SK-N-SH (cell line): ENCODE results near the gene ARTN. TPM values are rescaled to one million over a fixed set of nuclear protein-coding genes. Genes with fewer than 3 reads are reported as not detected.

Experiments used
- CTCF ChIA-PET: fragments of 300-600, 350-600 bp; formaldehyde crosslinking; extraction: SDS; loops from one replicate; lab custom pipeline; 2021; lab: Yijun Ruan, JAX
- POLR2A ChIA-PET: fragments of 350-600 bp; sonication (Branson Sonifier 250); formaldehyde crosslinking; extraction: SDS; loops from one replicate; lab custom pipeline; 2020; ENCODE audit warnings: antibody characterized with exemption, inconsistent platforms; lab: Yijun Ruan, JAX
- DNase-seq: peaks from one replicate; pipeline ENCODE4 v3.0.0; 2012
- H2AFZ ChIP-seq: fragments of 200-600 bp; sonication (generic); 2 replicates; pipeline ENCODE4 v1.8.1; 2016; ENCODE audit warnings: antibody characterized with exemption, mild to moderate bottlenecking, low read depth
- H3F3A ChIP-seq: fragments of 200-600 bp; sonication (generic); replicated peaks from 2 replicates; pipeline ENCODE3; 2016; ENCODE audit warnings: antibody characterized with exemption, mild to moderate bottlenecking; ENCODE audit not compliant: insufficient read depth
- H3K27ac ChIP-seq, 2 experiments: fragments of 200-500 bp in 1 of 2; fragments of 200-600 bp in 1 of 2; sonication (Bioruptor generic) in 1 of 2; sonication (generic), shearing (Covaris generic) in 1 of 2; 2 replicates each; pipeline versions ENCODE4 v1.5.1 to v1.6.1; 2014 to 2016; ENCODE audit warnings: low read depth in 2 of 2, inconsistent platforms in 1 of 2, low read length in 1 of 2, mild to moderate bottlenecking in 1 of 2, mixed read lengths in 1 of 2
- H3K27me3 ChIP-seq: fragments of 200-600 bp; sonication (generic), shearing (Covaris generic); 2 replicates; pipeline ENCODE4 v1.6.1; 2016; ENCODE audit warnings: mixed run types; ENCODE audit not compliant: insufficient read depth
- H3K36me3 ChIP-seq, 2 experiments: fragments of 200-500 bp in 1 of 2; fragments of 200-600 bp in 1 of 2; sonication (Bioruptor generic) in 1 of 2; sonication (generic) in 1 of 2; replicated peaks in 1 of 2; 2 replicates each; pipeline versions ENCODE3 to v1.5.1; 2014 to 2016; ENCODE audit warnings: low read length in 1 of 2, mild to moderate bottlenecking in 1 of 2; ENCODE audit not compliant: insufficient read depth in 2 of 2, control insufficient read depth in 1 of 2
- H3K4me1 ChIP-seq, 2 experiments: fragments of 200-500 bp in 1 of 2; fragments of 200-600 bp in 1 of 2; sonication (Bioruptor generic) in 1 of 2; sonication (generic), shearing (Covaris generic) in 1 of 2; 2 replicates each; pipeline versions ENCODE4 v1.5.1 to v1.6.1; 2014 to 2016; ENCODE audit warnings: low read depth in 1 of 2, low read length in 1 of 2, mixed run types in 1 of 2; ENCODE audit not compliant: insufficient read depth in 2 of 2, control insufficient read depth in 1 of 2
- H3K4me2 ChIP-seq: fragments of 200-600 bp; sonication (generic), shearing (Covaris generic); 2 replicates; pipeline ENCODE4 v1.6.1; 2017; ENCODE audit warnings: mixed run types
- H3K4me3 ChIP-seq, 2 experiments: fragments of 200-500 bp in 1 of 2; fragments of 200-600 bp in 1 of 2; sonication (Bioruptor generic) in 1 of 2; sonication (generic), shearing (Covaris generic) in 1 of 2; 2 replicates each; pipeline versions ENCODE4 v1.5.1 to v1.8.1; 2014 to 2016; ENCODE audit warnings: low read depth in 2 of 2, inconsistent platforms in 1 of 2, low read length in 1 of 2, mild to moderate bottlenecking in 1 of 2, mixed read lengths in 1 of 2, moderate library complexity in 1 of 2
- H3K79me2 ChIP-seq: fragments of 200-600 bp; sonication (generic); 2 replicates; pipeline ENCODE4 v1.8.1; 2017; ENCODE audit warnings: mild to moderate bottlenecking; ENCODE audit not compliant: insufficient read depth
- H3K9ac ChIP-seq: fragments of 200-600 bp; sonication (generic); 2 replicates; pipeline ENCODE4 v1.6.1; 2017; ENCODE audit warnings: mixed run types
- H3K9me2 ChIP-seq: fragments of 200-600 bp; sonication (generic); 2 replicates; pipeline ENCODE4 v1.6.1; 2017; ENCODE audit warnings: mixed run types
- H3K9me3 ChIP-seq: fragments of 200-600 bp; sonication (generic); 2 replicates; pipeline ENCODE4 v1.6.1; 2017; ENCODE audit warnings: mixed run types, mild to moderate bottlenecking, moderate library complexity
- H4K20me1 ChIP-seq: fragments of 200-600 bp; sonication (generic); 2 replicates; pipeline ENCODE4 v1.6.1; 2017; ENCODE audit warnings: mild to moderate bottlenecking, mixed run types; ENCODE audit not compliant: insufficient read depth
- CHD2 ChIP-seq: fragments of 150-350 bp; IDR thresholded peaks from 2 replicates; pipeline ENCODE4 v1.6.1; 2018; ENCODE audit warnings: low read length; ENCODE audit not compliant: partially characterized antibody
- ELF1 ChIP-seq: IDR thresholded peaks from 2 replicates; pipeline ENCODE4 v1.4.0; 2012
- EP300 ChIP-seq, 2 experiments: IDR thresholded peaks; 2 replicates each; pipeline versions ENCODE4 v1.4.0 to v1.6.1; 2012; ENCODE audit warnings: borderline replicate concordance in 1 of 2, low read depth in 1 of 2, low read length in 1 of 2
- EZH2phosphoT487 ChIP-seq: fragments of 200-600 bp; sonication (generic); IDR thresholded peaks from 2 replicates; pipeline ENCODE4 v1.6.1; 2017; ENCODE audit warnings: low read depth, mixed run types, mild to moderate bottlenecking, antibody characterized with exemption, moderate library complexity, borderline replicate concordance
- FOSL2 ChIP-seq: IDR thresholded peaks from 2 replicates; pipeline ENCODE4 v1.4.0; 2012; ENCODE audit warnings: low read depth, mild to moderate bottlenecking, moderate library complexity, borderline replicate concordance
- FOXJ3 ChIP-seq: sonication (generic); formaldehyde crosslinking; IDR thresholded peaks from 2 replicates; pipeline ENCODE4 v1.5.1; 2020; ENCODE audit warnings: mild to moderate bottlenecking, missing genetic modification reagents
- GATA2 ChIP-seq: sonication (generic); formaldehyde crosslinking; IDR thresholded peaks from 2 replicates; pipeline ENCODE4 v1.5.0; 2020; ENCODE audit warnings: mild to moderate bottlenecking, missing genetic modification reagents
- JUND ChIP-seq: IDR thresholded peaks from 2 replicates; pipeline ENCODE4 v1.4.0; 2012
- NRF1 ChIP-seq: IDR thresholded peaks from 2 replicates; pipeline ENCODE4 v1.6.1; 2012; ENCODE audit warnings: low read depth, mild to moderate bottlenecking, low read length
- PBX3 ChIP-seq: IDR thresholded peaks from 2 replicates; pipeline ENCODE4; 2012
- RAD21 ChIP-seq: IDR thresholded peaks from 2 replicates; pipeline ENCODE4 v1.6.1; 2012; ENCODE audit warnings: mild to moderate bottlenecking, low read length
- RCOR1 ChIP-seq: fragments of 150-350 bp; IDR thresholded peaks from 2 replicates; pipeline ENCODE4 v1.6.1; 2017; ENCODE audit warnings: antibody characterized with exemption, low read length
- RFX5 ChIP-seq: IDR thresholded peaks from 2 replicates; pipeline ENCODE4 v1.6.1; 2012; ENCODE audit warnings: mild to moderate bottlenecking, improper control_type of control experiment, low read length
- TCF12 ChIP-seq: IDR thresholded peaks from 2 replicates; pipeline ENCODE4 v1.4.0; 2012
- USF1 ChIP-seq: IDR thresholded peaks from 2 replicates; pipeline ENCODE4 v1.4.0; 2012; ENCODE audit warnings: low read depth, borderline replicate concordance
- ZBTB33 ChIP-seq: IDR thresholded peaks from 2 replicates; pipeline ENCODE4 v1.4.0; 2012; ENCODE audit warnings: low read depth, borderline replicate concordance
- WGBS: methylation state at CpG from one replicate; pipeline ENCODE4 v1.1.6; 2017; ENCODE audit warnings: low lambda C conversion rate; 5-methylcytosine and 5-hydroxymethylcytosine counted together
- polyA plus RNA-seq, 3 experiments: library from polyadenylated mRNA; depleted of rRNA; stranded (reverse); fragments of >200 nt; gene quantifications; 2 replicates each; pipeline ENCODE4 v1.2.3, GENCODE V29; 2012
- TF ChIP-seq, protein P1 (sequence below): IDR thresholded peaks from 2 replicates; pipeline ENCODE4 v1.6.1; 2012; ENCODE audit warnings: mild to moderate bottlenecking, low read depth, low read length, moderate library complexity
- TF ChIP-seq, protein P2 (sequence below): fragments of 150-350 bp; IDR thresholded peaks from 2 replicates; pipeline ENCODE4 v1.6.1; 2017; ENCODE audit warnings: antibody characterized with exemption, low read length, low read depth, borderline replicate concordance

Gene ARTN
- polyA plus RNA-seq, 1 of the 3 experiments (the other 2 are of a cell fraction): 0.69 TPM

DNA sequence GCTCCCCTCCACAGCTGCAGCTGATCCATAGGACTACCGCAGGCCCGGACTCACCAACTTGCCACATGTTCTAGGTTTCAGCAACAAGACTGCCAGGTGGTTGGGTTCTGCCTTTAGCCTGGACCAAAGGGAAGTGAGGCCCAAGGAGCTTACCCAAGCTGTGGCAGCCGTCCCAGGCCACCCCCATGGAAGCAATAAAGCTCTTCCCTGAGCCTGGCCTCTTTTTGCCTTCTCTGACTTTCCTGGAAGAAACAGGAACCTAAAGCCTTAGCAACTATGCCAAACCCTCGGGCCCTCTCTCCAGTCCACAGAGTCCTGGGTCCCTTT lies 2.7 kb upstream of the ARTN start:
- peaks cover 0 to 5% of the 10 kb centered on the region in 2 experiments; a peak in 2 of 4 replicates for H3K4me1 ChIP-seq
- POLR2A ChIA-PET: no interaction called here
- no peaks in the 10 kb centered on the region for H4K20me1 ChIP-seq
- no peaks in the 10 kb centered on the region for H3K9me3 ChIP-seq
- WGBS: 96% methylated on average over 2 of the region's 4 CpGs
- no peaks in the 10 kb centered on the region for H3K9me2 ChIP-seq
- H3K9ac ChIP-seq: no peak overlapping the region
- TF ChIP-seq FOXJ3 (CRISPR knock-in tag): no peak
- no peak for TF ChIP-seq JUND
- no peak for TF ChIP-seq ELF1
- TF ChIP-seq, protein P1, sequence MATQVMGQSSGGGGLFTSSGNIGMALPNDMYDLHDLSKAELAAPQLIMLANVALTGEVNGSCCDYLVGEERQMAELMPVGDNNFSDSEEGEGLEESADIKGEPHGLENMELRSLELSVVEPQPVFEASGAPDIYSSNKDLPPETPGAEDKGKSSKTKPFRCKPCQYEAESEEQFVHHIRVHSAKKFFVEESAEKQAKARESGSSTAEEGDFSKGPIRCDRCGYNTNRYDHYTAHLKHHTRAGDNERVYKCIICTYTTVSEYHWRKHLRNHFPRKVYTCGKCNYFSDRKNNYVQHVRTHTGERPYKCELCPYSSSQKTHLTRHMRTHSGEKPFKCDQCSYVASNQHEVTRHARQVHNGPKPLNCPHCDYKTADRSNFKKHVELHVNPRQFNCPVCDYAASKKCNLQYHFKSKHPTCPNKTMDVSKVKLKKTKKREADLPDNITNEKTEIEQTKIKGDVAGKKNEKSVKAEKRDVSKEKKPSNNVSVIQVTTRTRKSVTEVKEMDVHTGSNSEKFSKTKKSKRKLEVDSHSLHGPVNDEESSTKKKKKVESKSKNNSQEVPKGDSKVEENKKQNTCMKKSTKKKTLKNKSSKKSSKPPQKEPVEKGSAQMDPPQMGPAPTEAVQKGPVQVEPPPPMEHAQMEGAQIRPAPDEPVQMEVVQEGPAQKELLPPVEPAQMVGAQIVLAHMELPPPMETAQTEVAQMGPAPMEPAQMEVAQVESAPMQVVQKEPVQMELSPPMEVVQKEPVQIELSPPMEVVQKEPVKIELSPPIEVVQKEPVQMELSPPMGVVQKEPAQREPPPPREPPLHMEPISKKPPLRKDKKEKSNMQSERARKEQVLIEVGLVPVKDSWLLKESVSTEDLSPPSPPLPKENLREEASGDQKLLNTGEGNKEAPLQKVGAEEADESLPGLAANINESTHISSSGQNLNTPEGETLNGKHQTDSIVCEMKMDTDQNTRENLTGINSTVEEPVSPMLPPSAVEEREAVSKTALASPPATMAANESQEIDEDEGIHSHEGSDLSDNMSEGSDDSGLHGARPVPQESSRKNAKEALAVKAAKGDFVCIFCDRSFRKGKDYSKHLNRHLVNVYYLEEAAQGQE: no peak
- TF ChIP-seq, protein P2, sequence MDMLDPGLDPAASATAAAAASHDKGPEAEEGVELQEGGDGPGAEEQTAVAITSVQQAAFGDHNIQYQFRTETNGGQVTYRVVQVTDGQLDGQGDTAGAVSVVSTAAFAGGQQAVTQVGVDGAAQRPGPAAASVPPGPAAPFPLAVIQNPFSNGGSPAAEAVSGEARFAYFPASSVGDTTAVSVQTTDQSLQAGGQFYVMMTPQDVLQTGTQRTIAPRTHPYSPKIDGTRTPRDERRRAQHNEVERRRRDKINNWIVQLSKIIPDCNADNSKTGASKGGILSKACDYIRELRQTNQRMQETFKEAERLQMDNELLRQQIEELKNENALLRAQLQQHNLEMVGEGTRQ: no peak
- TF ChIP-seq ZBTB33: no peak
- TF ChIP-seq GATA2 (CRISPR knock-in tag): no peak
- no peak for TF ChIP-seq RAD21
- TF ChIP-seq RCOR1: no peak
- TF ChIP-seq USF1: no peak
- no peak for TF ChIP-seq RFX5
- no peak for TF ChIP-seq CHD2
- no peak for TF ChIP-seq EP300 (IDR thresholded peaks at IDR 0.05; ENCODE audit: borderline replicate concordance in 1 of 2, low read depth in 1 of 2, low read length in 1 of 2)
- no peak for TF ChIP-seq EZH2phosphoT487
- no peak for TF ChIP-seq PBX3
- no peak for TF ChIP-seq TCF12
- no peak for TF ChIP-seq NRF1
- TF ChIP-seq FOSL2: no peak
- H3K27me3 ChIP-seq: no peaks in the 10 kb centered on the region
- no peaks in the 10 kb centered on the region for H3K79me2 ChIP-seq
- CTCF ChIA-PET: interaction anchor here (0.7 to 15.4 kb wide), 4 partner anchors 12 to 167 kb away, joined by 3 to 533 read pairs (median 90); no protein-coding TSS in a partner anchor
- H3K4me2 ChIP-seq: no peak overlapping the region
- H3K36me3 ChIP-seq: peaks cover 0 to 7% of the 10 kb centered on the region in 2 experiments
- no peak overlapping the region for H3K27ac ChIP-seq
- no peaks in the 10 kb centered on the region for H3F3A ChIP-seq
- H3K4me3 ChIP-seq: no peak overlapping the region
- DNase-seq: no peak
- H2AFZ ChIP-seq: no peak overlapping the region
